HG03139 (cell line): ENCODE data around the gene WFDC6.
"Not testable (repeated sequence)": the region's sequence is repeated elsewhere in the genome, so short reads cannot be mapped to it uniquely, and the experiment has no call there.

Source experiments
- ATAC-seq: cut with Tn5 transposase; IDR thresholded peaks from one replicate; pipeline ENCODE4 v1.9.1; 2021; ENCODE audit not compliant: unreplicated experiment

WFDC6 gene

GRCh38 chr20:45539382-45539781, at the start of gene WFDC6:
TSS of gene WFDC6 (minus strand) at chr20:45539482. CDS start at chr20:45539407, 75 bp downstream.
- no peak for ATAC-seq

GRCh38 chr20:45588800-45589199, 49.5 kb upstream of the WFDC6 start:
- ATAC-seq: no peak

GRCh38 chr20:45585986-45586385, 46.7 kb upstream of the WFDC6 start:
- ATAC-seq: not testable (repeated sequence)

- ATAC-seq: not testable (repeated sequence)
Observed at GRCh38 chr20:45584294-45584693, 45.0 kb upstream of the WFDC6 start.

- no peak for ATAC-seq
Observed at GRCh38 chr20:45583502-45583901, 44.2 kb upstream of the WFDC6 start.

- ATAC-seq: no peak
Observed at GRCh38 chr20:45581702-45582101, 42.4 kb upstream of the WFDC6 start.

GRCh38 chr20:45579184-45579583, 39.9 kb upstream of the WFDC6 start, which contains the start of gene WFDC8:
TSS of gene WFDC8 (minus strand) at chr20:45579284. CDS start at chr20:45579247, 37 bp downstream.
- ATAC-seq: no peak

- ATAC-seq: no peak
Observed at GRCh38 chr20:45578231-45578630, 38.9 kb upstream of the WFDC6 start.

GRCh38 chr20:45576995-45577394, 37.7 kb upstream of the WFDC6 start:
- ATAC-seq: no peak

- no peak for ATAC-seq
Observed at GRCh38 chr20:45575931-45576330, 36.6 kb upstream of the WFDC6 start.

- ATAC-seq: not testable (repeated sequence)
Observed at GRCh38 chr20:45569650-45570049, 30.4 kb upstream of the WFDC6 start.

- ATAC-seq: no peak
Observed at GRCh38 chr20:45564760-45565276, 25.5 kb upstream of the WFDC6 start.

GRCh38 chr20:45555198-45555597, 15.9 kb upstream of the WFDC6 start:
- ATAC-seq: no peak

- no peak for ATAC-seq
Observed at GRCh38 chr20:45552456-45552855, 13.2 kb upstream of the WFDC6 start.

- no peak for ATAC-seq
Observed at GRCh38 chr20:45550765-45551164, 11.5 kb upstream of the WFDC6 start.

- ATAC-seq: no peak
Observed at GRCh38 chr20:45548410-45548809, 9.1 kb upstream of the WFDC6 start.

GRCh38 chr20:45547206-45547770, 8.0 kb upstream of the WFDC6 start, which contains the start of gene EPPIN:
TSS of gene EPPIN (minus strand) at chr20:45547401. CDS start at chr20:45547357, 44 bp downstream.
- ATAC-seq: no peak

- ATAC-seq: no peak
Observed at GRCh38 chr20:45545754-45546453, 6.6 kb upstream of the WFDC6 start.

GRCh38 chr20:45545351-45545750, 6.1 kb upstream of the WFDC6 start:
- no peak for ATAC-seq

- no peak for ATAC-seq
Observed at GRCh38 chr20:45538209-45538799, 978 bp downstream of the WFDC6 start.

- ATAC-seq: no peak
Observed at GRCh38 chr20:45527294-45527693, 12.0 kb downstream of the WFDC6 start.

GRCh38 chr20:45523821-45524220, 15.5 kb downstream of the WFDC6 start:
- no peak for ATAC-seq
